SK-N-SH (cell line): Measurements from ENCODE around the gene BOD1L1. TPM values are rescaled to one million over a fixed set of nuclear protein-coding genes. Genes with fewer than 3 reads are reported as not detected.

Experiments used
- CTCF ChIA-PET: fragments of 300-600, 350-600 bp; formaldehyde crosslinking; extraction: SDS; loops from one replicate; lab custom pipeline; 2021; lab: Yijun Ruan, JAX
- POLR2A ChIA-PET: fragments of 350-600 bp; sonication (Branson Sonifier 250); formaldehyde crosslinking; extraction: SDS; loops from one replicate; lab custom pipeline; 2020; ENCODE audit warnings: antibody characterized with exemption, inconsistent platforms; lab: Yijun Ruan, JAX
- DNase-seq: peaks from one replicate; pipeline ENCODE4 v3.0.0; 2012
- H2AFZ ChIP-seq: fragments of 200-600 bp; sonication (generic); 2 replicates; pipeline ENCODE4 v1.8.1; 2016; ENCODE audit warnings: antibody characterized with exemption, mild to moderate bottlenecking, low read depth
- H3F3A ChIP-seq: fragments of 200-600 bp; sonication (generic); replicated peaks from 2 replicates; pipeline ENCODE3; 2016; ENCODE audit warnings: antibody characterized with exemption, mild to moderate bottlenecking; ENCODE audit not compliant: insufficient read depth
- H3K27ac ChIP-seq, 2 experiments: fragments of 200-500 bp in 1 of 2; fragments of 200-600 bp in 1 of 2; sonication (Bioruptor generic) in 1 of 2; sonication (generic), shearing (Covaris generic) in 1 of 2; 2 replicates each; pipeline versions ENCODE4 v1.5.1 to v1.6.1; 2014 to 2016; ENCODE audit warnings: low read depth in 2 of 2, inconsistent platforms in 1 of 2, low read length in 1 of 2, mild to moderate bottlenecking in 1 of 2, mixed read lengths in 1 of 2
- H3K27me3 ChIP-seq: fragments of 200-600 bp; sonication (generic), shearing (Covaris generic); 2 replicates; pipeline ENCODE4 v1.6.1; 2016; ENCODE audit warnings: mixed run types; ENCODE audit not compliant: insufficient read depth
- H3K36me3 ChIP-seq, 2 experiments: fragments of 200-500 bp in 1 of 2; fragments of 200-600 bp in 1 of 2; sonication (Bioruptor generic) in 1 of 2; sonication (generic) in 1 of 2; replicated peaks in 1 of 2; 2 replicates each; pipeline versions ENCODE3 to v1.5.1; 2014 to 2016; ENCODE audit warnings: low read length in 1 of 2, mild to moderate bottlenecking in 1 of 2; ENCODE audit not compliant: insufficient read depth in 2 of 2, control insufficient read depth in 1 of 2
- H3K4me1 ChIP-seq, 2 experiments: fragments of 200-500 bp in 1 of 2; fragments of 200-600 bp in 1 of 2; sonication (Bioruptor generic) in 1 of 2; sonication (generic), shearing (Covaris generic) in 1 of 2; 2 replicates each; pipeline versions ENCODE4 v1.5.1 to v1.6.1; 2014 to 2016; ENCODE audit warnings: low read depth in 1 of 2, low read length in 1 of 2, mixed run types in 1 of 2; ENCODE audit not compliant: insufficient read depth in 2 of 2, control insufficient read depth in 1 of 2
- H3K4me2 ChIP-seq: fragments of 200-600 bp; sonication (generic), shearing (Covaris generic); 2 replicates; pipeline ENCODE4 v1.6.1; 2017; ENCODE audit warnings: mixed run types
- H3K4me3 ChIP-seq, 2 experiments: fragments of 200-500 bp in 1 of 2; fragments of 200-600 bp in 1 of 2; sonication (Bioruptor generic) in 1 of 2; sonication (generic), shearing (Covaris generic) in 1 of 2; 2 replicates each; pipeline versions ENCODE4 v1.5.1 to v1.8.1; 2014 to 2016; ENCODE audit warnings: low read depth in 2 of 2, inconsistent platforms in 1 of 2, low read length in 1 of 2, mild to moderate bottlenecking in 1 of 2, mixed read lengths in 1 of 2, moderate library complexity in 1 of 2
- H3K79me2 ChIP-seq: fragments of 200-600 bp; sonication (generic); 2 replicates; pipeline ENCODE4 v1.8.1; 2017; ENCODE audit warnings: mild to moderate bottlenecking; ENCODE audit not compliant: insufficient read depth
- H3K9ac ChIP-seq: fragments of 200-600 bp; sonication (generic); 2 replicates; pipeline ENCODE4 v1.6.1; 2017; ENCODE audit warnings: mixed run types
- H3K9me2 ChIP-seq: fragments of 200-600 bp; sonication (generic); 2 replicates; pipeline ENCODE4 v1.6.1; 2017; ENCODE audit warnings: mixed run types
- H3K9me3 ChIP-seq: fragments of 200-600 bp; sonication (generic); 2 replicates; pipeline ENCODE4 v1.6.1; 2017; ENCODE audit warnings: mixed run types, mild to moderate bottlenecking, moderate library complexity
- H4K20me1 ChIP-seq: fragments of 200-600 bp; sonication (generic); 2 replicates; pipeline ENCODE4 v1.6.1; 2017; ENCODE audit warnings: mild to moderate bottlenecking, mixed run types; ENCODE audit not compliant: insufficient read depth
- CHD2 ChIP-seq: fragments of 150-350 bp; IDR thresholded peaks from 2 replicates; pipeline ENCODE4 v1.6.1; 2018; ENCODE audit warnings: low read length; ENCODE audit not compliant: partially characterized antibody
- ELF1 ChIP-seq: IDR thresholded peaks from 2 replicates; pipeline ENCODE4 v1.4.0; 2012
- NFIC ChIP-seq: IDR thresholded peaks from 2 replicates; pipeline ENCODE4 v1.4.0; 2012; ENCODE audit warnings: borderline replicate concordance
- RCOR1 ChIP-seq: fragments of 150-350 bp; IDR thresholded peaks from 2 replicates; pipeline ENCODE4 v1.6.1; 2017; ENCODE audit warnings: antibody characterized with exemption, low read length
- SIN3A ChIP-seq: IDR thresholded peaks from 2 replicates; pipeline ENCODE4 v1.6.1; 2012; ENCODE audit warnings: low read depth, mild to moderate bottlenecking, low read length, moderate library complexity, borderline replicate concordance
- TCF12 ChIP-seq: IDR thresholded peaks from 2 replicates; pipeline ENCODE4 v1.4.0; 2012
- WGBS: methylation state at CpG from one replicate; pipeline ENCODE4 v1.1.6; 2017; ENCODE audit warnings: low lambda C conversion rate; 5-methylcytosine and 5-hydroxymethylcytosine counted together
- polyA plus RNA-seq, 3 experiments: library from polyadenylated mRNA; depleted of rRNA; stranded (reverse); fragments of >200 nt; gene quantifications; 2 replicates each; pipeline ENCODE4 v1.2.3, GENCODE V29; 2012
- TF ChIP-seq, protein P1 (sequence below): fragments of 150-350 bp; IDR thresholded peaks from 2 replicates; pipeline ENCODE4 v1.6.1; 2017; ENCODE audit warnings: antibody characterized with exemption, low read length, low read depth, borderline replicate concordance
- TF ChIP-seq, protein P2 (sequence below): IDR thresholded peaks from 2 replicates; pipeline ENCODE4 v1.6.1; 2012; ENCODE audit warnings: mild to moderate bottlenecking, low read depth, low read length, moderate library complexity
- TF ChIP-seq, protein P3 (sequence below): IDR thresholded peaks from 2 replicates; pipeline ENCODE4 v1.4.0; 2012; ENCODE audit warnings: low read depth, borderline replicate concordance
- TF ChIP-seq, protein P4 (sequence below): IDR thresholded peaks from 2 replicates; pipeline ENCODE4; 2012
- TF ChIP-seq, protein P5 (sequence below): fragments of 150-350 bp; IDR thresholded peaks from 2 replicates; pipeline ENCODE4 v1.6.1; 2016; ENCODE audit warnings: mild to moderate bottlenecking, low read depth, low read length
- TF ChIP-seq, protein P6 (sequence below): IDR thresholded peaks from 2 replicates; pipeline ENCODE4 v1.4.0; 2012; ENCODE audit warnings: low read depth

BOD1L1 gene
- polyA plus RNA-seq, 1 of the 3 experiments (the other 2 are of a cell fraction), result 12.5 TPM

DNA sequence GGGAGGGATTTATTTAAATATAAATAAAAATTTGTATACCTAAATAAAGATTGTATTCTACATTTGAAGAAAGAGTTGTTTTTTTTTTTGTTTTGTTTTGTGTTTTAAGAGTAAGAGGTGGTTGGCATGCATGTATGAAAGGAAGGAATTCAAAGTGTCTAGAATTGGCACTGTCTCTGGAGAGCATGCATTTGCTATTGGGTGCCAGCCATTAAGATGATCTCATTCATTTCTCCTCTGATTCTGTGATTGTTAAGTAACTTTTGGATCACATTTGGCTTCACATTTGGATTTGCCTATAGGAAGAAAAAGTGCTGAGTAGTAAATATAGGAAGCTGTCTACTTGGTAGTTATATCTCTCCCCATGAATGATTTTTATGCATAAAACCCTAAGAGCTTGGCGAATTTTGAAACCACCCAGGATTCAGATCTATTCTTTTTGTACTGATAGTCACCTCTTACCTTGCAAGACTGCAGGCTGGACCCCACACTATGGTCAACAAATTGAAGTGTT is 7.8 kb upstream of the BOD1L1 start:
- Histone ChIP-seq H3F3A (peaks cover 7% of the 10 kb centered on the region), H3K27me3 (no peaks in the 10 kb centered on the region), H3K36me3 (no peaks in the 10 kb centered on the region), H2AFZ (no peak overlapping the region), H3K9ac (no peak overlapping the region), H3K4me3 (no peak overlapping the region), H4K20me1 (no peaks in the 10 kb centered on the region), H3K27ac (no peak overlapping the region), H3K4me2 (no peak overlapping the region), H3K9me3 (no peaks in the 10 kb centered on the region), H3K4me1 (0 out of 4 replicates have a peak, but pooled peaks cover 0 to 3% of the 10 kb centered on the region in 2 experiments), H3K9me2 (no peaks in the 10 kb centered on the region), H3K79me2 (no peaks in the 10 kb centered on the region)
- CTCF ChIA-PET, result no interaction called here
- no peak for DNase-seq
- POLR2A ChIA-PET, result no interaction called here
- TF ChIP-seq, protein P1, sequence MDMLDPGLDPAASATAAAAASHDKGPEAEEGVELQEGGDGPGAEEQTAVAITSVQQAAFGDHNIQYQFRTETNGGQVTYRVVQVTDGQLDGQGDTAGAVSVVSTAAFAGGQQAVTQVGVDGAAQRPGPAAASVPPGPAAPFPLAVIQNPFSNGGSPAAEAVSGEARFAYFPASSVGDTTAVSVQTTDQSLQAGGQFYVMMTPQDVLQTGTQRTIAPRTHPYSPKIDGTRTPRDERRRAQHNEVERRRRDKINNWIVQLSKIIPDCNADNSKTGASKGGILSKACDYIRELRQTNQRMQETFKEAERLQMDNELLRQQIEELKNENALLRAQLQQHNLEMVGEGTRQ, result no peak
- TF ChIP-seq NFIC, result peak; percentile 33; the same call in 1 of the 2 replicates
- WGBS, result 64% methylated on average over 1 of the region's 1 CpG

DNA sequence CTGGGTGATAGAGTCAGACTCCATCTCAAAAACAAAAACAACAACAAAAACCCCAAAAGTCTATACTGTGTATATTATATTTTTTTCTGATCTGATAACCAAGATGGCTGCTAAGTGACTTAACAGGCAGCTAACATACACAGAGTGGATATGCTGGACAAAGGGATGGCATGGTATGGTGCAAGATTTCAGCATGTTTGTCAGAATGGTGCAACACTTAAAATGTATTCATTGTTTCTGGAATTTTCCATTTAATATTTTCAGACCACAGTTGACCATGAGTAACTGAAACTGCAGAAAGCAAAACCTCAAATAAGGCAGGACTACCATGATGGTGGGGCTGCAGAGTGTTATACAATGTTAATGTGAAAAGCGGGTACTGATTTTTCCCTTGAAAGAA is 6.1 kb upstream of the BOD1L1 start:
- POLR2A ChIA-PET, result no interaction called here
- Histone ChIP-seq H3K9me2 (no peaks in the 10 kb centered on the region), H3F3A (peaks cover 7% of the 10 kb centered on the region), H3K36me3 (no peaks in the 10 kb centered on the region), H4K20me1 (no peaks in the 10 kb centered on the region), H3K9me3 (no peaks in the 10 kb centered on the region), H3K9ac (no peak overlapping the region), H3K79me2 (no peaks in the 10 kb centered on the region), H3K4me3 (no peak overlapping the region), H3K4me2 (no peak overlapping the region), H3K4me1 (no peaks in the 10 kb centered on the region; a peak in 1 of 4 replicates), H3K27me3 (no peaks in the 10 kb centered on the region), H2AFZ (no peak overlapping the region), H3K27ac (no peak overlapping the region)
- CTCF ChIA-PET, result interaction anchor here (1.4 kb wide), 1 partner anchor 20 kb away, joined by 3 read pairs; no protein-coding TSS in a partner anchor
- no peak for DNase-seq
- 81% methylated on average over 1 of the region's 1 CpG for WGBS
- no peak for TF ChIP-seq ELF1
- no peak for TF ChIP-seq SIN3A
- TF ChIP-seq, protein P2, sequence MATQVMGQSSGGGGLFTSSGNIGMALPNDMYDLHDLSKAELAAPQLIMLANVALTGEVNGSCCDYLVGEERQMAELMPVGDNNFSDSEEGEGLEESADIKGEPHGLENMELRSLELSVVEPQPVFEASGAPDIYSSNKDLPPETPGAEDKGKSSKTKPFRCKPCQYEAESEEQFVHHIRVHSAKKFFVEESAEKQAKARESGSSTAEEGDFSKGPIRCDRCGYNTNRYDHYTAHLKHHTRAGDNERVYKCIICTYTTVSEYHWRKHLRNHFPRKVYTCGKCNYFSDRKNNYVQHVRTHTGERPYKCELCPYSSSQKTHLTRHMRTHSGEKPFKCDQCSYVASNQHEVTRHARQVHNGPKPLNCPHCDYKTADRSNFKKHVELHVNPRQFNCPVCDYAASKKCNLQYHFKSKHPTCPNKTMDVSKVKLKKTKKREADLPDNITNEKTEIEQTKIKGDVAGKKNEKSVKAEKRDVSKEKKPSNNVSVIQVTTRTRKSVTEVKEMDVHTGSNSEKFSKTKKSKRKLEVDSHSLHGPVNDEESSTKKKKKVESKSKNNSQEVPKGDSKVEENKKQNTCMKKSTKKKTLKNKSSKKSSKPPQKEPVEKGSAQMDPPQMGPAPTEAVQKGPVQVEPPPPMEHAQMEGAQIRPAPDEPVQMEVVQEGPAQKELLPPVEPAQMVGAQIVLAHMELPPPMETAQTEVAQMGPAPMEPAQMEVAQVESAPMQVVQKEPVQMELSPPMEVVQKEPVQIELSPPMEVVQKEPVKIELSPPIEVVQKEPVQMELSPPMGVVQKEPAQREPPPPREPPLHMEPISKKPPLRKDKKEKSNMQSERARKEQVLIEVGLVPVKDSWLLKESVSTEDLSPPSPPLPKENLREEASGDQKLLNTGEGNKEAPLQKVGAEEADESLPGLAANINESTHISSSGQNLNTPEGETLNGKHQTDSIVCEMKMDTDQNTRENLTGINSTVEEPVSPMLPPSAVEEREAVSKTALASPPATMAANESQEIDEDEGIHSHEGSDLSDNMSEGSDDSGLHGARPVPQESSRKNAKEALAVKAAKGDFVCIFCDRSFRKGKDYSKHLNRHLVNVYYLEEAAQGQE, result no peak
- TF ChIP-seq CHD2, result no peak
- TF ChIP-seq RCOR1, result no peak
- TF ChIP-seq, protein P3, sequence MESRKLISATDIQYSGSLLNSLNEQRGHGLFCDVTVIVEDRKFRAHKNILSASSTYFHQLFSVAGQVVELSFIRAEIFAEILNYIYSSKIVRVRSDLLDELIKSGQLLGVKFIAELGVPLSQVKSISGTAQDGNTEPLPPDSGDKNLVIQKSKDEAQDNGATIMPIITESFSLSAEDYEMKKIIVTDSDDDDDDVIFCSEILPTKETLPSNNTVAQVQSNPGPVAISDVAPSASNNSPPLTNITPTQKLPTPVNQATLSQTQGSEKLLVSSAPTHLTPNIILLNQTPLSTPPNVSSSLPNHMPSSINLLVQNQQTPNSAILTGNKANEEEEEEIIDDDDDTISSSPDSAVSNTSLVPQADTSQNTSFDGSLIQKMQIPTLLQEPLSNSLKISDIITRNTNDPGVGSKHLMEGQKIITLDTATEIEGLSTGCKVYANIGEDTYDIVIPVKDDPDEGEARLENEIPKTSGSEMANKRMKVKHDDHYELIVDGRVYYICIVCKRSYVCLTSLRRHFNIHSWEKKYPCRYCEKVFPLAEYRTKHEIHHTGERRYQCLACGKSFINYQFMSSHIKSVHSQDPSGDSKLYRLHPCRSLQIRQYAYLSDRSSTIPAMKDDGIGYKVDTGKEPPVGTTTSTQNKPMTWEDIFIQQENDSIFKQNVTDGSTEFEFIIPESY, result no peak
- TF ChIP-seq, protein P4, sequence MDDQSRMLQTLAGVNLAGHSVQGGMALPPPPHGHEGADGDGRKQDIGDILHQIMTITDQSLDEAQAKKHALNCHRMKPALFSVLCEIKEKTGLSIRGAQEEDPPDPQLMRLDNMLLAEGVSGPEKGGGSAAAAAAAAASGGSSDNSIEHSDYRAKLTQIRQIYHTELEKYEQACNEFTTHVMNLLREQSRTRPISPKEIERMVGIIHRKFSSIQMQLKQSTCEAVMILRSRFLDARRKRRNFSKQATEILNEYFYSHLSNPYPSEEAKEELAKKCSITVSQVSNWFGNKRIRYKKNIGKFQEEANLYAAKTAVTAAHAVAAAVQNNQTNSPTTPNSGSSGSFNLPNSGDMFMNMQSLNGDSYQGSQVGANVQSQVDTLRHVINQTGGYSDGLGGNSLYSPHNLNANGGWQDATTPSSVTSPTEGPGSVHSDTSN, result no peak
- TF ChIP-seq, protein P5, sequence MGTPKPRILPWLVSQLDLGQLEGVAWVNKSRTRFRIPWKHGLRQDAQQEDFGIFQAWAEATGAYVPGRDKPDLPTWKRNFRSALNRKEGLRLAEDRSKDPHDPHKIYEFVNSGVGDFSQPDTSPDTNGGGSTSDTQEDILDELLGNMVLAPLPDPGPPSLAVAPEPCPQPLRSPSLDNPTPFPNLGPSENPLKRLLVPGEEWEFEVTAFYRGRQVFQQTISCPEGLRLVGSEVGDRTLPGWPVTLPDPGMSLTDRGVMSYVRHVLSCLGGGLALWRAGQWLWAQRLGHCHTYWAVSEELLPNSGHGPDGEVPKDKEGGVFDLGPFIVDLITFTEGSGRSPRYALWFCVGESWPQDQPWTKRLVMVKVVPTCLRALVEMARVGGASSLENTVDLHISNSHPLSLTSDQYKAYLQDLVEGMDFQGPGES, result no peak
- TF ChIP-seq, protein P6, sequence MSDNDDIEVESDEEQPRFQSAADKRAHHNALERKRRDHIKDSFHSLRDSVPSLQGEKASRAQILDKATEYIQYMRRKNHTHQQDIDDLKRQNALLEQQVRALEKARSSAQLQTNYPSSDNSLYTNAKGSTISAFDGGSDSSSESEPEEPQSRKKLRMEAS, result no peak
- no peak for TF ChIP-seq TCF12
